Measurements from ENCODE around the gene GZF1. TPM values are rescaled to one million over a fixed set of nuclear protein-coding genes. Genes with fewer than 3 reads are reported as not detected.

GZF1 gene
- total RNA-seq, 1 donor: 19.4 TPM

DNA sequence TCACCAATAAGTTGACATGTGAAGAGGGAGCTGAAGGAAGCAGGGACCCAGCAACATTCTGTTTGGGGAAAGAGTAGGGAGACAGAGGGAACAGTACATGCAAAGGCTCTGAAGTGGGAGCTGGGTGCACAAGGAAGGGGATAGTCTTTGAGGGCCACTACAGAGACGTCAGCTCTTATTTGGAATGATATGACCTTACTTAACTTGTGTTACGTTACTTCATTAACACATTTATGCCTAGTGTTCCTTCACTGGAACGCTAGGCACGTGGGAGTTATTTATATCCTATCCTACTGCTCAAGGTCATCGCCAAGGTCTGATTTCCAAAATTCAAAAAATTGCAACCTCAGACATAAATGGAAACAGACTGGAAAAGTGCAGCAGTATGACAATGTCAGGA lies 39.1 kb downstream of the GZF1 start:
- TF ChIP-seq, protein P1, sequence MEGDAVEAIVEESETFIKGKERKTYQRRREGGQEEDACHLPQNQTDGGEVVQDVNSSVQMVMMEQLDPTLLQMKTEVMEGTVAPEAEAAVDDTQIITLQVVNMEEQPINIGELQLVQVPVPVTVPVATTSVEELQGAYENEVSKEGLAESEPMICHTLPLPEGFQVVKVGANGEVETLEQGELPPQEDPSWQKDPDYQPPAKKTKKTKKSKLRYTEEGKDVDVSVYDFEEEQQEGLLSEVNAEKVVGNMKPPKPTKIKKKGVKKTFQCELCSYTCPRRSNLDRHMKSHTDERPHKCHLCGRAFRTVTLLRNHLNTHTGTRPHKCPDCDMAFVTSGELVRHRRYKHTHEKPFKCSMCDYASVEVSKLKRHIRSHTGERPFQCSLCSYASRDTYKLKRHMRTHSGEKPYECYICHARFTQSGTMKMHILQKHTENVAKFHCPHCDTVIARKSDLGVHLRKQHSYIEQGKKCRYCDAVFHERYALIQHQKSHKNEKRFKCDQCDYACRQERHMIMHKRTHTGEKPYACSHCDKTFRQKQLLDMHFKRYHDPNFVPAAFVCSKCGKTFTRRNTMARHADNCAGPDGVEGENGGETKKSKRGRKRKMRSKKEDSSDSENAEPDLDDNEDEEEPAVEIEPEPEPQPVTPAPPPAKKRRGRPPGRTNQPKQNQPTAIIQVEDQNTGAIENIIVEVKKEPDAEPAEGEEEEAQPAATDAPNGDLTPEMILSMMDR (IDR thresholded peaks at IDR 0.05; ENCODE audit: insufficient read depth, low read depth, low read length): no peak
- no peak for DNase-seq (ENCODE audit: low read depth)
- no peak overlapping the region for H3K4me3 ChIP-seq (ENCODE audit: low read depth, low read length)

DNA sequence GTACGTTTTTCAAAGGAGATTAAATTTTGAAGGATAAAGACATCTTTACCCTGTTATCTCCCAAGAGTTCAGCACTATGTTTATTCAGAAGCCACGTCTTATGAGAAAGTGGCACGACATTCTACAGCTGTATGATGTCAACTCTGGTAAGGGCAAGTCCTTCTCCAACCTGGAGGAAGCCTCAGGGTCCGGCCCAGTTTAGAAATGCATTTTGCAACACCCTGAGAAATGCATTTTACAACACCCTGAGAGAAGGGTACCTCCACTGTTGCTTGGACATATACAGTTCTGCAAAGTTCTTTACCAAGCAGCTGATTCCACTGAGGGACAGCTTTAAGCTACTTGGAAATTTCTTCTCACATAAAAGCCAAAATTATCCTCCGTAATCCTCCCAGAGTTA lies 41.8 kb downstream of the GZF1 start:
- DNase-seq (ENCODE audit: low read depth): peak; percentile 92
- no peak overlapping the region for H3K4me3 ChIP-seq (ENCODE audit: low read depth, low read length)
- TF ChIP-seq, protein P1 (IDR thresholded peaks at IDR 0.05; ENCODE audit: insufficient read depth, low read depth, low read length): no peak

DNA sequence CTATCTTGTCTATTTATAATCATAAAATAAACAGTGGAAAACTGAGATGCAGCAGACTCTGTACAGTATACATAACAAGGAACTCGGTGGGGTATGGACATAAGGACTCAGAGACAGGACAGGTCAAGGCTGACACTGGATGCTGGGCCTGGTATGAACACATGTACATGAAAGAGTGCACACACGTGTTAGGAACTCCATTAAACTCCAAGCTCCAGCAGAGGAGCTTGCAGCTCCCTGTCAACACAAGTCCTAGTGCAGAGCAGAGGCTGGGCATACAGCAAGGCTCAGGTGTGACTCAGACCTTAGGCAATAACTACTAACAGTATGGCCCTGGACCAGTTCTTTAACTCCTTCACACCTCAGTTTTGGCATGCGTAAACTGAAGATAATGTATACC lies 42.2 kb downstream of the GZF1 start:
- TF ChIP-seq, protein P1 (IDR thresholded peaks at IDR 0.05; ENCODE audit: insufficient read depth, low read depth, low read length): no peak
- no peak overlapping the region for H3K4me3 ChIP-seq (ENCODE audit: low read depth, low read length)
- DNase-seq (ENCODE audit: low read depth): no peak

DNA sequence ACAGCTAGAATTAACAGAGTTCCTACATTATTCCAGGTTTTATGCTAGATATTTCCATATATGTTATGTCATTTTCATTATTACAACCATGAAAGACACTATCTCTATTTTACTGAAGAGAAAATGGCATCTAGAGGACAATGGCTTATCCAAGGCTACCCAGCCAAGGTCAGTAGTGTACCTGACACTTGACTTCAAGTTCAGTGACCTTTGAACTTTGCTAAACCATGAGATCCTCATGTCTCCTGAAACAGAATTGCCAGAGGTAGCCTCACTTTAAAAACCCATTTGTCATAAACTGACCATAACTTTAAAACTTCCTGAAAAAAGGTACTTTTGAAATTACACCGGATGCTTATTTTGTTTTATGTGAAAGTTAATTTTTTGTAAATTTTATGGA lies 44.9 kb downstream of the GZF1 start:
- no peak overlapping the region for H3K4me3 ChIP-seq (ENCODE audit: low read depth, low read length)
- DNase-seq (ENCODE audit: low read depth): no peak
- TF ChIP-seq, protein P1 (IDR thresholded peaks at IDR 0.05; ENCODE audit: insufficient read depth, low read depth, low read length): no peak

DNA sequence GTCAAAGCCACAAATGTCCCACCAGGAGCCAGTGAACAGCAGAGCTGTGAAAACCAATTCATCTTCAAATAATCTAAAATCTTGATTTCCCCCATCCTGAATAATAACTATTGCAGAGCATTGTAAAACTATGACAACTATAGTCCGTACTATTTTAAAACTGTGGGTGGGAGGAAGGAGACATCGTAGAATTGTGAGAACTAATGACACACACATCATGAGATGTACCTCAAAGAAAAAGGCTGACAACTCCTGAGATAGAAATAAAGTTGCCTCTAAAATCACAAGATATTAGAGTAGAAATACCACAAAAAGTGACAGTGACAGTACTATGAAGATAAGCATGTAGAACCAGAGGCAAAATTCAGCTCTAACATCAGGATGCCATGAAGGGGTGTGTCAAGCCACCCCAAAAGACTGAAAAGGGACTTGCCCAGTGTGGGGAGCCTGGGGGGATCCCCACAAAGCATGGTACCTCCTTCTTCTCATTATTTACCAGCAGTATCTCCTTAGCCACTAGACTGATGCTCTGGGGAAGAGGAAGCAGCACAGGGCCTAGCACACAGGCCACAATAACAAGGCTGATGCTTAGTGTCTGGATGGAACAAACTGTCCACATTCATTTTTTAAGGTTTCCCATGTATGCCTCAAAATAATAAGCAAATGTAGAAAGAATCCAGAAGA lies 45.9 kb downstream of the GZF1 start:
- DNase-seq (ENCODE audit: low read depth): no peak
- no peak overlapping the region for H3K4me3 ChIP-seq (ENCODE audit: low read depth, low read length)
- TF ChIP-seq, protein P1 (IDR thresholded peaks at IDR 0.05; ENCODE audit: insufficient read depth, low read depth, low read length): no peak

DNA sequence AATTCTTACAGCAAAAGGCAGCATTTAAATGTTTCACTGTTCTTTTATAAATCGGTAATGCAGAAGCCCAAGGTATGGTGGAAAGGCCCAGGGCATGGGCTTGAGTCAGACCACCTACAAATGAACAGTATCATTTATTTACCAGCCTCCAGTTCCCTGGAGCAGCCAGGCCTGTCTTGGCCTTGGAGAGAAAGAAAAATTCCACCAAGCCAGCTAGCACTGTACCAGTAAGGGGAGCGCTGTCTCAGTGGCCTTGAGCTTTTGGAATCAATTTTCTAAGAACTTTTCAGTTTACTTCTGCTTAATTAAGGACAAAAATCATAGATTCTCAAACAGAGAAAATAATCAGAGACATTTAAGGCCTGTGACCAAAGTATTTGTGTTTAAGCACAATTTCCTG lies 47.0 kb downstream of the GZF1 start:
- DNase-seq (ENCODE audit: low read depth): no peak
- TF ChIP-seq, protein P1 (IDR thresholded peaks at IDR 0.05; ENCODE audit: insufficient read depth, low read depth, low read length): no peak
- H3K4me3 ChIP-seq (ENCODE audit: low read depth, low read length): no peak overlapping the region

DNA sequence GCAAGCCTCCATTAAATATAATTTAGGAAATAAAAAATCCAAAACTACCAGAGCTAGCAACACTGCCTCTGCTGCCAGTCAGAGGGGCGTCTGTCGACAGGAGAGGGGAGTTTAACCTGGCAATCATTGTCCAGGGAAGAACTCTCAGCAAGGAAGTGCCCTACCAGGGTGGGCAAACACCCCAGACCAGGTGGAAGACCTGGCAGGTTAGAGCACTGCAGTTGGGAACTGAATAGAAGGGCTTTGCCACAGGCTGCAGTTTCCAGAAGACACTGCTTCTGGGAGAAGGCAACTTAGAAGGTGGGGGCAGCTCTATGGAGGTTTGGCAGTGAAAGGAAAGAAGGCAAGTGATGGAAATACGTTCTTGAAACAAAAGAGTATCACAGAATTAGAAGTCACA lies 47.8 kb downstream of the GZF1 start:
- H3K4me3 ChIP-seq (ENCODE audit: low read depth, low read length): no peak overlapping the region
- DNase-seq (ENCODE audit: low read depth): no peak
- TF ChIP-seq, protein P1 (IDR thresholded peaks at IDR 0.05; ENCODE audit: insufficient read depth, low read depth, low read length): no peak
